Measurements from ENCODE around the gene ARHGAP6. TPM values are rescaled to one million over a fixed set of nuclear protein-coding genes. Genes with fewer than 3 reads are reported as not detected.

Gene ARHGAP6
- total RNA-seq, 6 donors from 2014 or later, result 14.4 to 40.9 (median 18.0) TPM

DNA sequence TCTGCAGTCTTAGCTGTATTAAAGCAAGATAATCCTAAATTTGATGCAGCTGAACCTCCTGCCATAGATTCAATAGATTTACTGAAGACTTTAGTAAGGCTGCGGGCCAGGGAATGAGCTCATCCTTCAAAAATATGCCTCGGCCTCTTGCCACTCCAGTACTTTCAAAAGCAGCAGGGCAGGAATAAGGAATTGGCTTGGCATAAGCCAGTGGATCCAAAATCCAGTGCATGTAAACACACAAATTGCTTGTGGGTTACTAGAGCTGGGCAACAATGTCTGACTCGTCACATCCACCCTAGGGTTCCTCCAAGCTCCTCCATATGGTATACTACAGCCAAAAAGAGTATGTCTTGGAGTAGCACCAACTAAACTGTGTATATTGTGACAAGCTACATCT is 207.6 kb downstream of the ARHGAP6 start:
- H3K27ac ChIP-seq, result no peak overlapping the region
- 63% methylated on average over 3 of the region's 3 CpGs; no CpG with 5 or more reads in 1 of the 2 donors for WGBS, 2 donors
- no peak overlapping the region for H3K4me3 ChIP-seq
- no peaks in the 10 kb centered on the region for H3K36me3 ChIP-seq
- H3K9me3 ChIP-seq, result no peaks in the 10 kb centered on the region
- H3K4me1 ChIP-seq, result no peaks in the 10 kb centered on the region
- ATAC-seq (ENCODE audit: low FRiP score in 2 of 2), result no peak
- DNase-seq, result no peak
- no peaks in the 10 kb centered on the region for H3K27me3 ChIP-seq
- no peak for TF ChIP-seq POLR2AphosphoS5 (IDR thresholded peaks at IDR 0.05)
- TF ChIP-seq, protein P1, sequence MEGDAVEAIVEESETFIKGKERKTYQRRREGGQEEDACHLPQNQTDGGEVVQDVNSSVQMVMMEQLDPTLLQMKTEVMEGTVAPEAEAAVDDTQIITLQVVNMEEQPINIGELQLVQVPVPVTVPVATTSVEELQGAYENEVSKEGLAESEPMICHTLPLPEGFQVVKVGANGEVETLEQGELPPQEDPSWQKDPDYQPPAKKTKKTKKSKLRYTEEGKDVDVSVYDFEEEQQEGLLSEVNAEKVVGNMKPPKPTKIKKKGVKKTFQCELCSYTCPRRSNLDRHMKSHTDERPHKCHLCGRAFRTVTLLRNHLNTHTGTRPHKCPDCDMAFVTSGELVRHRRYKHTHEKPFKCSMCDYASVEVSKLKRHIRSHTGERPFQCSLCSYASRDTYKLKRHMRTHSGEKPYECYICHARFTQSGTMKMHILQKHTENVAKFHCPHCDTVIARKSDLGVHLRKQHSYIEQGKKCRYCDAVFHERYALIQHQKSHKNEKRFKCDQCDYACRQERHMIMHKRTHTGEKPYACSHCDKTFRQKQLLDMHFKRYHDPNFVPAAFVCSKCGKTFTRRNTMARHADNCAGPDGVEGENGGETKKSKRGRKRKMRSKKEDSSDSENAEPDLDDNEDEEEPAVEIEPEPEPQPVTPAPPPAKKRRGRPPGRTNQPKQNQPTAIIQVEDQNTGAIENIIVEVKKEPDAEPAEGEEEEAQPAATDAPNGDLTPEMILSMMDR (IDR thresholded peaks at IDR 0.05), result no peak
- TF ChIP-seq POLR2A (IDR thresholded peaks at IDR 0.05), result no peak
- no peak for TF ChIP-seq EP300 (IDR thresholded peaks at IDR 0.05)

DNA sequence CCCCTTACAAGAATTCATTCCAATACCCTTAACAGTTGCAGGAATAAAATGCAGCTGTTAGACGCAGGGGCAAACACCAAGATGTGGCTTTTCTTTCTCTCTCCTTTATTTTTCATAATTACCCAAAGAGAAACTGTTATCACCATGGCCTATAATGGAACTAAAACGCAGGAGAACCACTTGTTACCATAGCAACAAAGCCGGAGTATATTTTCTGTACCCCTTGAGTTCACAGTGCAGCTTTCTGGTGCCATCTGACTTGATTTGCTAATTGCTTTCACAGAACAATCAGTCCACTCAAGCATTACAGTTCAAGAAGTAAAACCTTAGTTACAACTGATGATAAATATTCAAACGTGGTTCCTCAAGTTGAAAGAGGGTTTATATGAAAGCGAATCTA is 214.6 kb downstream of the ARHGAP6 start:
- no peak for ATAC-seq (ENCODE audit: low FRiP score in 2 of 2)

DNA sequence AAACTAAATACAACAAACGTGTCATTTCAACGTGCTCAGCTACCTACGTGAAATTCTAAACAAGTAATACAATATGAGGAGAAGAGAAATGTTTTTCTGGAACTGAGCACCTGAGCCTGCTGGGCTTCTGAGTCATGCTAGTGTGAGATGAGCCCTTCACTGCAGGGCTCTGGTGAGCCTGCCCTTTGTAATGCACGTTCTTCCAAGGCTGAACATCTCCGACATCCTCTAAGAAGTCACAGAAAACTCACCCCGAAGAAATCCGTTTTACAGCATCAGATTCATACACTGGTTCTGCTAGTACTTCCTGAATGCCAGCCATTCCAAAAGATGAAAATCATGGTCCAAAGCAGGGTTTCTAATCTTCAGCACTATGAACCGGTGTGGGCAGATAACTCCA is 215.4 kb downstream of the ARHGAP6 start:
- H3K27ac ChIP-seq, result no peak overlapping the region
- H3K4me3 ChIP-seq, result no peak overlapping the region
- TF ChIP-seq POLR2AphosphoS5 (IDR thresholded peaks at IDR 0.05) (no peak), POLR2A (IDR thresholded peaks at IDR 0.05) (no peak)
- H3K27me3 ChIP-seq, result no peaks in the 10 kb centered on the region
- no peaks in the 10 kb centered on the region for H3K4me1 ChIP-seq
- no peaks in the 10 kb centered on the region for H3K9me3 ChIP-seq
- H3K36me3 ChIP-seq, result no peaks in the 10 kb centered on the region
- no peak for ATAC-seq (ENCODE audit: low FRiP score in 2 of 2)
- 78 to 84% methylated on average over 7 to 8 of the region's 8 CpGs for WGBS, 2 donors
- DNase-seq, result no peak

More for the DNA sequence above, 214.6 kb downstream of the ARHGAP6 start:
- TF ChIP-seq POLR2AphosphoS5 (IDR thresholded peaks at IDR 0.05) (no peak), POLR2A (IDR thresholded peaks at IDR 0.05) (no peak), EP300 (IDR thresholded peaks at IDR 0.05) (no peak)
- TF ChIP-seq, protein P1 (IDR thresholded peaks at IDR 0.05), result no peak
- WGBS, 2 donors, result 63 to 81% methylated on average over 5 of the region's 5 CpGs
- no peaks in the 10 kb centered on the region for H3K36me3 ChIP-seq
- H3K4me3 ChIP-seq, result no peak overlapping the region
- no peaks in the 10 kb centered on the region for H3K27me3 ChIP-seq
- DNase-seq, result no peak
- H3K9me3 ChIP-seq, result no peaks in the 10 kb centered on the region
- no peak overlapping the region for H3K27ac ChIP-seq
- H3K4me1 ChIP-seq, result no peaks in the 10 kb centered on the region

DNA sequence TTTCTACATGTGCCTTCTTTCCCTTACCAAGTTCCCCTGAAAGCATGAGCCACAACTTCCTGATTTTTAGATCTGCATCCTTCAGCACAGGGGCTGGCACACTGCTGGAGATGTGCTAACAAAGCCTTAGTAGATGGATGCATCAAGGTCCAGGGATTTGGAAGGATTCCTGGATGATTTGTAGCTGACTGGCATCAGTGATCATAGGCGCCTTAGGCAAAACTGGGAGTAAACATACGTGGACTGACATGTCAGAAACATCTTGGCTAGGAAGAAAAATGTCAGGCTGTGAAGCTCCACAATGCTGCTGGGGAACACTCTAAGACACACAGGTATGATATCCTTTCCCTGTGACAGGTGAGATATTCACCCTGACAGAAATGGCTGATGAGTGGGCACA is 216.1 kb downstream of the ARHGAP6 start:
- 66% methylated on average over 2 of the region's 2 CpGs; no CpG with 5 or more reads in 1 of the 2 donors for WGBS, 2 donors
- Histone ChIP-seq H3K4me1 (no peaks in the 10 kb centered on the region), H3K9me3 (no peaks in the 10 kb centered on the region), H3K4me3 (no peak overlapping the region), H3K27me3 (no peaks in the 10 kb centered on the region), H3K36me3 (no peaks in the 10 kb centered on the region), H3K27ac (no peak overlapping the region)
- DNase-seq, result no peak
- TF ChIP-seq EP300 (IDR thresholded peaks at IDR 0.05) (no peak), POLR2AphosphoS5 (IDR thresholded peaks at IDR 0.05) (no peak), POLR2A (IDR thresholded peaks at IDR 0.05) (no peak)
- TF ChIP-seq, protein P1 (IDR thresholded peaks at IDR 0.05), result no peak
- ATAC-seq (ENCODE audit: low FRiP score in 2 of 2), result no peak

DNA sequence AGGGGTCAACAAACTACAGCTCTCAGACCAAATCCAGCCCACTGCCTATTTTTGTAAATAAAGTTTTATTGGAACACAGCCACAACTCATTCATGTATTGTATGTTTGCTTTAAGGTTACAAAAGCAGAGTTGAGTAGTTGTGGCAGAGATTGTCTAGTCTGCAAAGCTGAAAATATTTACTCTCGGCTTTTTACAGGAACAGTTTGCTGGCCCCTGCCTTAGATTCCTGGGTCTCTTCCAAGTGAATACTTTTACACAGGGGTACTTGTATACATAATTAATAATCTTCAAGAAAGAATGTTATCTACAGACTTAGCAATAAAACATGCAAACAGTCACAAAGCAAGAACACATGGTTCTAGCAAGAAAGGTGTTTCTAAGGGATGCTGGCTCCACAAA is 218.3 kb downstream of the ARHGAP6 start:
- ATAC-seq (ENCODE audit: low FRiP score in 2 of 2) (no peak), DNase-seq (no peak)
- H3K36me3 ChIP-seq, result no peaks in the 10 kb centered on the region
- no peak overlapping the region for H3K27ac ChIP-seq
- no peaks in the 10 kb centered on the region for H3K27me3 ChIP-seq
- no peaks in the 10 kb centered on the region for H3K4me1 ChIP-seq
- no peaks in the 10 kb centered on the region for H3K9me3 ChIP-seq
- no peak for TF ChIP-seq POLR2A (IDR thresholded peaks at IDR 0.05)
- WGBS, 2 donors, result 17 to 79% methylated on average over 1 of the region's 1 CpG
- H3K4me3 ChIP-seq, result no peak overlapping the region

DNA sequence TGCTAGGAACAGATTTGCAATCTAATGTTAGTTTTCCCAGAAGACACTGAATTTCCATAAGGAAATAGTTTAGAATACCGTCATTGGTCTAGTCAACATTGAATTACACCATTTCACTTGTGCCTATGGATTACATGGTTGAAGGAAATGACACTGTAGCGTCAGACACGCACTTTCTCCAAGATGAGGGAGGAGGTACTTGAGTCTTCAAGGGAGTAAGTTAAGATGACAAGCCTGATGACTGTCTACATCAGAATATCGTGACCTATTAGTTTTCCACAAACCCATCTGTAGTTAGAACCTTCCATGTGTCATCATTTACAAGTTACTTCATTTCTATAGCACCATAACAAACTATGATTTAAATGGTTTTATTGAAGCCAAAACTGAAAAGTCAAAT is 218.8 kb downstream of the ARHGAP6 start:
- ATAC-seq (ENCODE audit: low FRiP score in 2 of 2) (no peak), DNase-seq (no peak)
- H3K9me3 ChIP-seq, result no peaks in the 10 kb centered on the region
- H3K36me3 ChIP-seq, result no peaks in the 10 kb centered on the region
- H3K4me3 ChIP-seq, result no peak overlapping the region
- H3K4me1 ChIP-seq, result no peaks in the 10 kb centered on the region
- TF ChIP-seq POLR2AphosphoS5 (IDR thresholded peaks at IDR 0.05) (no peak), EP300 (IDR thresholded peaks at IDR 0.05) (no peak), POLR2A (IDR thresholded peaks at IDR 0.05) (no peak)
- TF ChIP-seq, protein P1 (IDR thresholded peaks at IDR 0.05), result no peak
- 60 to 89% methylated on average over 4 of the region's 4 CpGs for WGBS, 2 donors
- H3K27me3 ChIP-seq, result no peaks in the 10 kb centered on the region
- no peak overlapping the region for H3K27ac ChIP-seq

Data from upper lobe of left lung (tissue), 6 donors.